Astrocyte of the cerebellum (primary cell): ENCODE measurements around the gene FAM180A.

Experiments
- DNase-seq: peaks from one replicate; pipeline ENCODE4 v3.0.0-alpha.2; 2011; ENCODE audit warnings: low read depth
- H3K4me3 ChIP-seq: 2 replicates; pipeline ENCODE4 v1.5.1; 2011; ENCODE audit warnings: mild to moderate bottlenecking, low read depth, low read length, moderate library complexity
- CTCF ChIP-seq: IDR thresholded peaks from 2 replicates; pipeline ENCODE4 v1.5.1; 2012; ENCODE audit warnings: low read length, low read depth, moderate library complexity, mild to moderate bottlenecking; ENCODE audit errors: missing control alignments
- in situ Hi-C: cut with HindIII; loops from 2 replicates; pipeline ENCODE4 v1.10.0; 2017; ENCODE audit warnings: low sequenced_read_pairs

FAM180A gene

GRCh38 chr7:135713836-135714470 lies 34.7 kb downstream of the FAM180A start:
- no peak for TF ChIP-seq CTCF
- no peak for DNase-seq
- in situ Hi-C loops, result no loop called here
- H3K4me3 ChIP-seq, result peak overlapping the region; percentile 11

- no peak for TF ChIP-seq CTCF
- in situ Hi-C loops, result no loop called here
- no peak for DNase-seq
- H3K4me3 ChIP-seq, result no peak overlapping the region
These were observed 35.8 kb downstream of the FAM180A start for GRCh38 chr7:135712796-135713195.

- DNase-seq, result no peak
- no peak overlapping the region for H3K4me3 ChIP-seq
- TF ChIP-seq CTCF, result peak; percentile 17
- in situ Hi-C loops, result no loop called here
These were observed 36.3 kb downstream of the FAM180A start for GRCh38 chr7:135712182-135712782.

GRCh38 chr7:135711139-135711469 lies 37.5 kb downstream of the FAM180A start:
- no peak for DNase-seq
- no peak for TF ChIP-seq CTCF
- in situ Hi-C loops, result no loop called here
- H3K4me3 ChIP-seq, result no peak overlapping the region

GRCh38 chr7:135710417-135711138 lies 38.0 kb downstream of the FAM180A start:
- DNase-seq, result no peak
- in situ Hi-C loops, result no loop called here
- no peak overlapping the region for H3K4me3 ChIP-seq
- TF ChIP-seq CTCF, result peak; percentile 44

- in situ Hi-C loops, result no loop called here
- TF ChIP-seq CTCF, result no peak
- DNase-seq, result no peak
- no peak overlapping the region for H3K4me3 ChIP-seq
These were observed 39.1 kb downstream of the FAM180A start for GRCh38 chr7:135709508-135709907.
